Mucosa of stomach (tissue), 1 donor: ENCODE measurements around the gene RHBDD3.

ENCODE experiments used
- H3K27me3 ChIP-seq: one replicate; pipeline ENCODE4 v1.7.0; 2013; ENCODE audit warnings: mild to moderate bottlenecking, low read length; ENCODE audit not compliant: control insufficient read depth, insufficient read depth
- H3K36me3 ChIP-seq: one replicate; pipeline ENCODE4 v1.7.0; 2013; ENCODE audit warnings: low read length; ENCODE audit not compliant: control insufficient read depth, insufficient read depth
- H3K4me1 ChIP-seq: one replicate; pipeline ENCODE4 v1.7.0; 2013; ENCODE audit warnings: mild to moderate bottlenecking, low read length; ENCODE audit not compliant: control insufficient read depth, insufficient read depth
- H3K4me3 ChIP-seq: one replicate; pipeline ENCODE4 v1.7.0; 2013; ENCODE audit warnings: low read length
- H3K9ac ChIP-seq: one replicate; pipeline ENCODE4 v1.7.0; 2013; ENCODE audit warnings: mild to moderate bottlenecking, low read length, moderate library complexity
- H3K9me3 ChIP-seq: one replicate; pipeline ENCODE4 v1.7.0; 2013; ENCODE audit warnings: mild to moderate bottlenecking, low read length, moderate library complexity; ENCODE audit not compliant: control insufficient read depth
- donor health status: Pancreatic carcinoma.

Gene RHBDD3

DNA sequence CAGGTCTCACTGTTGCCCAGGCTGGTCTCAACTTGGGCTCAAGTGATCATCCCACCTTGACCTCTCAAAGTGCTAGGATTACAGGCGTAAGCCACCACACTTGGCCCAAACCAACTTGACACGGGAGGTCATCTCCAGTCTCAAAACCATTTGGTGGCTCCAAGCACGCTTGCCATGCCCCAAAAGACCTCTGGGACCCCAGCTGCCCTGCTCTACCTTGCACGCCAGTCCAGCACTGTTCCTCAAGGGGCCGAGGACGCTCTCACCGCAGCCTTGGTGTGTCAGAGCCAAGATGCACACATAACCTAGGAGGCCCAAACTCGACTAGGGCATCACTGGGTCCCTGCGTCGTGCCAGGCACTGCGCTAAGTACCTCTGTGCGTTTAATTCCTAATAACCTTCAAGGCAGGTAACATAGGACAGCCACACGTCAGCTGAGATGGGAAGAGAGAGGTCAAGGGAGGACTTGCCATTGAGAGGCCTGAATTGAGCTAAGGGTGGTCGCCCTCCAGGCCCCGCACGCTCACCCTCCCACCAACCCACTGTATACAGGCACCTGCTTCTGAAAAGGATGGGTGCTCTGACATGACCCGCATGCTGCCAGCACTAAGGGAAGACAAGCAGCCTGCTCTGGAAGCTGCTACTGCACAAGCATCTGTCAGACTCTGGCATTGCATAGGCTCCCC is 34.1 kb upstream of the RHBDD3 start:
- peaks cover 19% of the 10 kb centered on the region for H3K4me1 ChIP-seq
- no peaks in the 10 kb centered on the region for H3K27me3 ChIP-seq
- no peak overlapping the region for H3K9ac ChIP-seq
- H3K4me3 ChIP-seq = no peak overlapping the region
- peaks cover 30% of the 10 kb centered on the region for H3K36me3 ChIP-seq
- H3K9me3 ChIP-seq = no peaks in the 10 kb centered on the region

DNA sequence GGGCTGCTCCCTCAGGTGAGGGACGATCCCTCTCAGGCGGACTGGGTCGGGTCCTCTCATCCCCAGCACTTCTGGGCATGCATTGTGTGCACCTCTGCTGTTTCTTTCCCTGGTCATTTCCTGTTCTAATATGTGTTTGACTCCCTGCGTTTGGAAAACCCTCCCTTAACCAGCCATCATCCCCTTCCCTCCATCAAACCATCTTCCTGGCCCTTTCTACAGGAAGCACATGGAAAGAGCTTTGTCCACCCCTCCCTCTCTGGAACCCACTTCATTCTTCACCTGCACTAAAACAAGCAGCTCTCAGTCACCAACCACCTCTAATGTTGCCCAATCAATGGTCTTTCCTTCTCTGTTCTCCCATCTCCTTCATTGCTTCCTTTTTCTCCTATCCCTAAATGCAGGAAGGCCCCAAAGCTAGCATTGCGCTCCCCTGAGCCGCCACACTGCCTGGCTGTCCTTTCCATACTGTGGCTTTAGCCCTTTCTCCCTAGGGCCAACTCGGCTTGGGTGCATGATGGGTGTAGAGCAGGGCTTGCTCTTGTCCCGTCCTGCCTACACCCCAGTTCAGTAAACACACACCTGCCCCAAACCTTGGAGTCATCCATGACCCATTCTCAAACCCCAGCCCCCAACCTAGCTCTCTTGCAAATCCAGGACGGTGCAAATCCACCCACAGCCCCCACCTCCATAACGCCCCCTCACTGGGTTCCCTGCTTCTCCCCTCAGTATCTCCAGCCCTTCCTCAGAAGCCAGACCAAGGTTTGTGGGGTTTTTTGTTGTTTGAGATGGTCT is 33.2 kb upstream of the RHBDD3 start:
- peaks cover 37% of the 10 kb centered on the region for H3K36me3 ChIP-seq
- H3K4me3 ChIP-seq = no peak overlapping the region
- no peaks in the 10 kb centered on the region for H3K27me3 ChIP-seq
- H3K9ac ChIP-seq = no peak overlapping the region
- no peaks in the 10 kb centered on the region for H3K9me3 ChIP-seq
- H3K4me1 ChIP-seq = peaks cover 12% of the 10 kb centered on the region

DNA sequence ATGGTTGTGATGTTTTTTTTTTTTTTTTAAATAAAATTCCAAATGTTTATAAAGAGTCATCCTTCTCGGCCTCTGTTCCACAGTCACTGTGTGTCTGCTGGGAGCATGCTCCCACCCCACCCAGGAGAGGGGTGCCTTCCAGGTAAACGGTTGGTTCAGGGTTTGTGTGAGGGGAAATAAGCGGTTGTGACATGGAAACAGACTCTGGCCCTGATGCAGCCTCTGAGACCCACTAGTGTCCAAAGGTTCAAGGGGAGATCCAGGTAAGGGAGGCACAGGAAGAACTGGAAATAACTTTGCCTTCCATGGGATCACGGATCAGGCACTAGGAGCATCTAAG is 32.7 kb upstream of the RHBDD3 start:
- Histone ChIP-seq H3K36me3 (peaks cover 42% of the 10 kb centered on the region), H3K9me3 (no peaks in the 10 kb centered on the region), H3K9ac (no peak overlapping the region)

DNA sequence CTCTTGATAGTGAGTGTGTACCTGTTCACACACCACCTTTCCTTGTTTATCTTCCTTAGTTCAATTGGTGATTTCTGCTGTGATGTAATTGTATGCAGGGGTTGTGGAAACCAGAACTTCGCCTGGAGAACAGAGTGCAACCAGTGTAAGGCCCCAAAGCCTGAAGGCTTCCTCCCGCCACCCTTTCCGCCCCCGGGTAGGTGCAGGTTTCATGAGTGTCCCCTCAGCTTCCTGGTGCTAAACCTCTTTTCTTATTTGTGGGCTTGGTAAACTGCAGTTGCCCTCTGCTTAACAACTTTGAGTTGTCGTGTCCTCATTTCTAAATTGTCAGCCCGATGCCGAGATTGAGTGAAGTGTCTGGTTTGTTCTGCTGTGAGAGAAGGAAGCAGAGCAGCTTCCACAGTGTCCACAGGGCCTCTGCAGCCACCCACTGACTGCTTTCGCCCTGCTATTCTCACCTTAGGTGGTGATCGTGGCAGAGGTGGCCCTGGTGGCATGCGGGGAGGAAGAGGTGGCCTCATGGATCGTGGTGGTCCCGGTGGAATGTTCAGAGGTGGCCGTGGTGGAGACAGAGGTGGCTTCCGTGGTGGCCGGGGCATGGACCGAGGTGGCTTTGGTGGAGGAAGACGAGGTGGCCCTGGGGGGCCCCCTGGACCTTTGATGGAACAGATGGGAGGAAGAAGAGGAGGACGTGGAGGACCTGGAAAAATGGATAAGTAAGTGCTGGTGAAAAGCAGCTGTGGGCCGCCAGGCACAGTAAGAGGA is 31.5 kb upstream of the RHBDD3 start:
- Histone ChIP-seq H3K4me1 (peaks cover 10% of the 10 kb centered on the region), H3K27me3 (no peaks in the 10 kb centered on the region), H3K9me3 (no peaks in the 10 kb centered on the region), H3K36me3 (peaks cover 45% of the 10 kb centered on the region), H3K4me3 (no peak overlapping the region), H3K9ac (no peak overlapping the region)

More for the DNA sequence above, 32.7 kb upstream of the RHBDD3 start:
- peaks cover 10% of the 10 kb centered on the region for H3K4me1 ChIP-seq
- no peaks in the 10 kb centered on the region for H3K27me3 ChIP-seq
- H3K4me3 ChIP-seq = no peak overlapping the region

DNA sequence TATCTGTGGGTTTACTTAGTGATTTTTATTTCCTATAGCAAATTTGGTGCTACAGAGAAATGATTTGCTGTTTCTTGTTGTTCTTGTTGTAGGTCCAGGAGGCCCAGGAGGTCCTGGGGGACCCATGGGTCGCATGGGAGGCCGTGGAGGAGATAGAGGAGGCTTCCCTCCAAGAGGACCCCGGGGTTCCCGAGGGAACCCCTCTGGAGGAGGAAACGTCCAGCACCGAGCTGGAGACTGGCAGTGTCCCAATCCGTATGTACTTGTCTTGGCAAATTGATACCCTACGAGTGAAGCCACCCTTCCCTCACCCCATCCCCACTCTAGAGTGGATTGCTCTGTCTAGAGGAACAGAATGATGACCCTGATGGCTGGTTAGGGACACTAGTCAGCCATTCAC is 30.9 kb upstream of the RHBDD3 start:
- H3K9ac ChIP-seq = no peak overlapping the region
- no peaks in the 10 kb centered on the region for H3K27me3 ChIP-seq
- no peak overlapping the region for H3K4me3 ChIP-seq
- H3K36me3 ChIP-seq = peaks cover 45% of the 10 kb centered on the region
- H3K9me3 ChIP-seq = no peaks in the 10 kb centered on the region
- peaks cover 10% of the 10 kb centered on the region for H3K4me1 ChIP-seq

DNA sequence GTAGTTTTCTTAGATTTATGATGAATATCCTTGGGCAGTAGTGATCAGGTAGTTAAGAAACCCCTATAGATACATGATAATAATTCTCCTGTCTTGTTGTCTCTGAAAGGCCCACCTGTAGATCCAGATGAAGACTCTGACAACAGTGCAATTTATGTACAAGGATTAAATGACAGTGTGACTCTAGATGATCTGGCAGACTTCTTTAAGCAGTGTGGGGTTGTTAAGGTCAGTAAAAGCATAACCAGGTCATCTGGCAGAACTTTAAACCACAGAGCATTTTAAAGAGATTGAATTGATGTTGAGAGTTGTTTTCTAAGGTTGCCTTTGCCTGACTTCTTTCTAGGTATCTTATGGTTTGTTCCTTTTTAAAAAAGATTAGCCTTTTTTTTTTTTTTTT is 24.6 kb upstream of the RHBDD3 start:
- peaks cover 32% of the 10 kb centered on the region for H3K36me3 ChIP-seq
- no peaks in the 10 kb centered on the region for H3K4me1 ChIP-seq
- no peaks in the 10 kb centered on the region for H3K9me3 ChIP-seq
- H3K4me3 ChIP-seq = no peak overlapping the region
- H3K9ac ChIP-seq = no peak overlapping the region
- H3K27me3 ChIP-seq = no peaks in the 10 kb centered on the region

DNA sequence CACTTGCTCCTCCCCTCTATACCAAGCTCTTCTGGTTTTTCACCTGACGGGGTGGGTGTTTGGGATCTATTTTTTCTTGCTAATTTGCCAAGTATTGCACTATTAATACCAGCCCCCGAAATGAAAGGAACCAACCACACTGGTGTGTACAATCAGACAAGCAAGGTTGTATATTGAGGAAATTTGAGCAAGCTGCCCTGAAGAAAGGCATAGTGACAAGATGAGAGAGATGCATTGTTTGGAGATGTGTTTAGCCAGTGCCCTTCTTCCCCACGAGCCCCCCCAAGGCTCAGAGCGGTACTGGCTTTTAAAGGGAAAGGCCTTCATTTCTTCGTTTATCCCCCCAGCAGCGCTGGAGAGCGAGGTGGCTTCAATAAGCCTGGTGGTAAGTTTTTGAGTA is 23.4 kb upstream of the RHBDD3 start:
- Histone ChIP-seq H3K4me3 (no peak overlapping the region), H3K4me1 (no peaks in the 10 kb centered on the region), H3K9me3 (no peaks in the 10 kb centered on the region), H3K9ac (no peak overlapping the region), H3K27me3 (no peaks in the 10 kb centered on the region), H3K36me3 (peaks cover 22% of the 10 kb centered on the region)

DNA sequence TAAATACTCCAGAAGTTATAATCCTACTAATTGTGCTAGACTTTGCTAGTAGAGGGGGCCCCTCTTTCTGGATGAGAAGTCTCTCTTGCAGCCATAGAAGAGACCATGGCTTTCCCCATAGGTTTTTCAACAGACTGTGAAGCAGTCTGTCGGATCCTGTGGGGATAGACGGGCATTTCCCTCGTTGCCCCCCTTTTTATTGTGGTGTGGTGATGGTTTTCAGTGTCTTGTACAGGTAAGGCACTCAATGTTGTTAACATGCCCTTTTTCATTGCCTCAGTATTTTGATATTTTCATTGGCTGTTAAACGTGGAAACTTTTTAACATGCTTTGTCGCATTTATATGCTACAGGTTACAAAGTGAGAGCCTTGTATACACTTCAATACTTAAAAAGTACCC is 22.3 kb upstream of the RHBDD3 start:
- peaks cover 12% of the 10 kb centered on the region for H3K36me3 ChIP-seq

DNA sequence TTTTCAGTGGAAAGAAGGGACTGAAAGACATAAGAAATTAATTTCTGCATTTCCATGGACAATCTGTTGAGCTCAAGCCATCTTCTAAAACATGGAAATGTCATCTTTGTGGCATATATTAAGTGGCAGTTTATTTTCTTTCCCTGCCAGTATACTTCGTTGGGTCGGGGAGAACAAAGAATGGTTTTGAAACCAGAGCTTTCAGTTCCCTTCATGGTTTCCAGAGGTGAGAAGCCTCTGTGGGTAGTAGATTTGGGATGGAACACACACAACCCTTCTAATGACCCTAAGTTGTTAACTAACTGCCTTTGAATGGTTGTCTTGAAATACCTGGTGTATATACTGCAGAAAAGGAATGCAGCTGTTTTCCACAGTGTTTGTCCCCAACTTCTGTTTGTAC is 21.1 kb upstream of the RHBDD3 start:
- peaks cover 23% of the 10 kb centered on the region for H3K36me3 ChIP-seq
- no peak overlapping the region for H3K9ac ChIP-seq
- H3K9me3 ChIP-seq = no peaks in the 10 kb centered on the region

More for the DNA sequence above, 22.3 kb upstream of the RHBDD3 start:
- Histone ChIP-seq H3K9me3 (no peaks in the 10 kb centered on the region), H3K4me1 (no peaks in the 10 kb centered on the region), H3K9ac (no peak overlapping the region), H3K27me3 (no peaks in the 10 kb centered on the region), H3K4me3 (no peak overlapping the region)

DNA sequence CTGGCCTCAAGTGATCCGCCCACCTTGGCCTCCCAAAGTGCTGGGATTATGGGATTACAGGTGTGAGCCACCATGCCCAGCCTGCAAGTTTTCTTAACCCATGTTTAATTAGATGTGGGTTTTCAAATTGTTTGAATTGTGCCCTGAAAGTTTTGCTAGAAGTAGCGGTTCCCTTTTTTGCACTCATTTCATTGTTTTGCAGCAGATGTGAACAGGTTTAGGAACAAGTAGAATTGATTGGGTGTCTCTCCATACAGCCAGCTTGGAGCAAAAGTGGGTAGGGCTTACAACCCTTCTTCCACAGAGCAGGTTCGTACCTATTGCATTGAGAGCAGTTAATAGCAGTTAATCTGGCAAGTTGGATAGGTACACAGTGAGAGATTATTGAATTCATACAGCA is 16.4 kb upstream of the RHBDD3 start:
- H3K9ac ChIP-seq = no peak overlapping the region
- no peaks in the 10 kb centered on the region for H3K4me1 ChIP-seq
- H3K36me3 ChIP-seq = peaks cover 16% of the 10 kb centered on the region
- no peak overlapping the region for H3K4me3 ChIP-seq
- no peaks in the 10 kb centered on the region for H3K27me3 ChIP-seq
- no peaks in the 10 kb centered on the region for H3K9me3 ChIP-seq

More for the DNA sequence above, 21.1 kb upstream of the RHBDD3 start:
- no peaks in the 10 kb centered on the region for H3K27me3 ChIP-seq
- H3K4me3 ChIP-seq = no peak overlapping the region
- no peaks in the 10 kb centered on the region for H3K4me1 ChIP-seq

DNA sequence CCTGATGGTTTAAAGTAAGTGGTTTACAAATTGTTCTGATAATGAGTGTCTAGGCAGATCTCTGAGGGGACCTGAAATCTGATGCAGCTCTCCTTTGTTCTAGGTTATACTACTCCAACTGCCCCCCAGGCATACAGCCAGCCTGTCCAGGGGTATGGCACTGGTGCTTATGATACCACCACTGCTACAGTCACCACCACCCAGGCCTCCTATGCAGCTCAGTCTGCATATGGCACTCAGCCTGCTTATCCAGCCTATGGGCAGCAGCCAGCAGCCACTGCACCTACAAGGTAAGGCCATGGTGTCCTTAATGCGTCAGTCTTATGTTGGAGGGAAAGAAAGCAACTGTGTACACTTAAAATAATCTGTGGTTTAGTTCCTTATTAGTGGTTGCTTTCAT is 10.1 kb upstream of the RHBDD3 start:
- Histone ChIP-seq H3K36me3 (peaks cover 11% of the 10 kb centered on the region), H3K4me3 (no peak overlapping the region), H3K9ac (no peak overlapping the region), H3K27me3 (no peaks in the 10 kb centered on the region), H3K4me1 (peaks cover 6% of the 10 kb centered on the region), H3K9me3 (no peaks in the 10 kb centered on the region)
